Naive thymus-derived CD4-positive, alpha-beta T cell (primary cell): ENCODE results near the gene DUSP22. TPM values are rescaled to one million over a fixed set of nuclear protein-coding genes. Genes with fewer than 3 reads are reported as not detected.

Source experiments
- ATAC-seq: fragments of 150-1000 bp; cut with Tn5 transposase; 2 replicates; pipeline ENCODE4 v1.10.0; 2021; ENCODE audit warnings: mild to moderate bottlenecking, moderate library complexity
- CTCF ChIA-PET: fragments of 350-600 bp; sonication (Branson Sonifier 250); formaldehyde crosslinking; loops from one replicate; lab custom pipeline; 2021; ENCODE audit warnings: antibody characterized with exemption; lab: Charles Lee
- POLR2A ChIA-PET: fragments of 350-600 bp; sonication (Branson Sonifier 250); formaldehyde crosslinking; loops from one replicate; lab custom pipeline; 2021; ENCODE audit warnings: antibody characterized with exemption, inconsistent platforms; lab: Charles Lee
- DNase-seq, 9 donors: peaks; one replicate each; pipeline versions ENCODE4 v3.0.0 to v3.0.0-alpha.2; 2020 to 2022; ENCODE audit warnings: mixed read lengths in 1 of 9
- H3K27ac ChIP-seq: one replicate; pipeline ENCODE4 v1.7.0; 2013; ENCODE audit warnings: mild to moderate bottlenecking, low read depth, low read length, moderate library complexity
- H3K27me3 ChIP-seq, 2 donors: one replicate each; pipeline ENCODE4 v1.7.0; 2013; ENCODE audit warnings: low read length in 2 of 2, mild to moderate bottlenecking in 2 of 2, moderate library complexity in 2 of 2; ENCODE audit not compliant: control insufficient read depth in 2 of 2, insufficient read depth in 2 of 2
- H3K36me3 ChIP-seq, 3 experiments: 1 replicate in 2 of 3; 2 replicates in 1 of 3; pipeline ENCODE4 v1.7.0; 2013; ENCODE audit warnings: low read length in 3 of 3, mild to moderate bottlenecking in 3 of 3, moderate library complexity in 1 of 3; ENCODE audit not compliant: insufficient read depth in 3 of 3, control insufficient read depth in 2 of 3
- H3K4me1 ChIP-seq, 2 donors: one replicate each; pipeline ENCODE4 v1.7.0; 2013; ENCODE audit warnings: low read length in 2 of 2, mild to moderate bottlenecking in 2 of 2, moderate library complexity in 1 of 2; ENCODE audit not compliant: control insufficient read depth in 2 of 2, insufficient read depth in 2 of 2
- H3K4me3 ChIP-seq: 2 replicates; pipeline ENCODE4 v1.7.0; 2013; ENCODE audit warnings: mild to moderate bottlenecking, low read length
- H3K9me3 ChIP-seq, 3 experiments: 1 replicate in 2 of 3; 2 replicates in 1 of 3; pipeline ENCODE4 v1.7.0; 2013; ENCODE audit warnings: low read length in 3 of 3; ENCODE audit not compliant: control insufficient read depth in 2 of 3
- H3K27ac Mint-ChIP-seq, 9 donors: one replicate each; pipeline ENCODE4 v1.8.0; 2020 to 2022; ENCODE audit warnings: mixed read lengths in 9 of 9, mild to moderate bottlenecking in 8 of 9, moderate library complexity in 5 of 9, inconsistent platforms in 2 of 9
- H3K27me3 Mint-ChIP-seq, 5 donors: one replicate each; pipeline ENCODE4 v1.8.0; 2021 to 2022; ENCODE audit warnings: mixed read lengths in 5 of 5, mild to moderate bottlenecking in 1 of 5
- H3K36me3 Mint-ChIP-seq, 5 donors: one replicate each; pipeline ENCODE4 v1.8.0; 2020 to 2022; ENCODE audit warnings: mixed read lengths in 5 of 5, mild to moderate bottlenecking in 3 of 5, inconsistent platforms in 1 of 5
- H3K4me1 Mint-ChIP-seq, 7 donors: one replicate each; pipeline ENCODE4 v1.8.0; 2020 to 2022; ENCODE audit warnings: mixed read lengths in 7 of 7, mild to moderate bottlenecking in 3 of 7, inconsistent platforms in 1 of 7
- H3K4me3 Mint-ChIP-seq, 10 donors: one replicate each; pipeline ENCODE4 v1.8.0; 2020 to 2022; ENCODE audit warnings: mild to moderate bottlenecking in 10 of 10, mixed read lengths in 10 of 10, moderate library complexity in 6 of 10, inconsistent platforms in 2 of 10
- H3K9me3 Mint-ChIP-seq, 11 donors: one replicate each; pipeline ENCODE4 v1.8.0; 2020 to 2022; ENCODE audit warnings: mixed read lengths in 11 of 11, mild to moderate bottlenecking in 4 of 11, inconsistent platforms in 1 of 11, moderate library complexity in 1 of 11
- intact Hi-C, 2 donors: fragments of 100-400 bp; cut with micrococcal nuclease; formaldehyde crosslinking; loops; one replicate each; pipeline ENCODE4 v1.15.1; 2023
- polyA plus RNA-seq, 2 donors: library from polyadenylated mRNA; unstranded; fragments of 300-500 nt; fragmentation: Illumina TruSeq; gene quantifications; one replicate each; pipeline ENCODE4 v1.2.3, GENCODE V29; 2021
- total RNA-seq, 6 experiments: library from RNA in 5 of 6; stranded (reverse) in 5 of 6; gene quantifications; 1 replicate in 5 of 6; 2 replicates in 1 of 6; pipeline ENCODE4 v1.2.3 and lab custom pipeline; 2021 to 2026

Gene DUSP22
- total and polyA plus RNA-seq, 7 experiments from 2014 or later, result 24.8 to 57.2 (median 36.6) TPM

DNA sequence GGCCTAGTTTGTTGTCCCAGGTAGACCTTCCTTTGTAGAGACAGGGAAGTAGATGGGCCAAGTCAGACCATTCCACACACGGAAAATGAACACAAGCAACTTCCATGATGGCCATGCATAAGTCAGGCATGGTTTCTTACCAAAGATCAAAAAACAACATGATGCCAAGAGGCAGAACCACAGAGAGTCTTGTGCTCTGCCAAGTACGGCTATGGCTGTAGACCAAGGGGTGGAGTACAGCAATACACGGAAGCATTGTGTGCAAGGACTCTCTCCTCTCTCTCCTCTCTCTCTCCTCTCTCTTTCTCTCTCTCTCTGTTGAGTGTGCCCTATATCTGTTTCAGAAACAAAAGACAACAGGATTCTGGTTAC is 4.8 kb upstream of the DUSP22 start:
- no peak overlapping the region for H3K4me3 ChIP-seq
- CTCF ChIA-PET, result no interaction called here
- peaks cover 6 to 7% of the 10 kb centered on the region in 2 donors for H3K4me1 ChIP-seq

DNA sequence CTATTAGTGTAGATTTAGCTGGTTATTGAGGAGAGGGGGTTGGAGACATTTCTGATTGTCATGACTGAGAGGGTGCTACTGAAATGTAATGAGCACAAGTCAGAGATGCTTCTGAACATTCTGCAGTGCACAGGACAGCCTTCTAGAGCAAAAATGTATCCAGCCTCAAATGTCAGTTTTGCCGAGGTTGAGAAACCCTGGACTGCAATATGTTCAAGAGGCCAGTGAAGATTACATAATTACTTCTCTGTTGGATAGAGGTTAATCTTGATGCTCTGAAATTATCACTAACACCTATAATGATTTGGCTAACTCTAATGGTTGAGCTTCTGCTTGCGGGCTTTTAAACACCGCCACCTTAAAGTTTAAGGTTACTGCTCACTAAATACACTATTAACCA is 3.4 kb upstream of the DUSP22 start:
- intact Hi-C loops, result no loop called here
- H3K27ac Mint-ChIP-seq, result peak overlapping the region in 1 of 9 donors; percentile 41

More for the DNA sequence above, 4.8 kb upstream of the DUSP22 start:
- Histone ChIP-seq H3K27ac (no peak overlapping the region), H3K36me3 (no peaks in the 10 kb centered on the region), H3K27me3 (no peaks in the 10 kb centered on the region), H3K9me3 (no peaks in the 10 kb centered on the region)
- Mint-ChIP-seq H3K4me1 (peaks cover 6 to 62% (median 54%) of the 10 kb centered on the region in 7 donors), H3K36me3 (peaks cover 0 to 5% (median 2%) of the 10 kb centered on the region in 5 donors), H3K27me3 (peaks cover 0 to 4% (median 0%) of the 10 kb centered on the region in 5 donors), H3K4me3 (no peak overlapping the region), H3K27ac (peak overlapping the region in 4 of 9 donors; percentile 10 to 52 (median 42)), H3K9me3 (peaks cover 0 to 3% (median 0%) of the 10 kb centered on the region in 11 donors)
- intact Hi-C loops, result no loop called here
- DNase-seq (no peak), ATAC-seq (no peak)
- POLR2A ChIA-PET, result interaction anchor here (1.0 kb wide), 1 partner anchor 9 kb away, joined by 3 read pairs; no protein-coding TSS in a partner anchor

DNA sequence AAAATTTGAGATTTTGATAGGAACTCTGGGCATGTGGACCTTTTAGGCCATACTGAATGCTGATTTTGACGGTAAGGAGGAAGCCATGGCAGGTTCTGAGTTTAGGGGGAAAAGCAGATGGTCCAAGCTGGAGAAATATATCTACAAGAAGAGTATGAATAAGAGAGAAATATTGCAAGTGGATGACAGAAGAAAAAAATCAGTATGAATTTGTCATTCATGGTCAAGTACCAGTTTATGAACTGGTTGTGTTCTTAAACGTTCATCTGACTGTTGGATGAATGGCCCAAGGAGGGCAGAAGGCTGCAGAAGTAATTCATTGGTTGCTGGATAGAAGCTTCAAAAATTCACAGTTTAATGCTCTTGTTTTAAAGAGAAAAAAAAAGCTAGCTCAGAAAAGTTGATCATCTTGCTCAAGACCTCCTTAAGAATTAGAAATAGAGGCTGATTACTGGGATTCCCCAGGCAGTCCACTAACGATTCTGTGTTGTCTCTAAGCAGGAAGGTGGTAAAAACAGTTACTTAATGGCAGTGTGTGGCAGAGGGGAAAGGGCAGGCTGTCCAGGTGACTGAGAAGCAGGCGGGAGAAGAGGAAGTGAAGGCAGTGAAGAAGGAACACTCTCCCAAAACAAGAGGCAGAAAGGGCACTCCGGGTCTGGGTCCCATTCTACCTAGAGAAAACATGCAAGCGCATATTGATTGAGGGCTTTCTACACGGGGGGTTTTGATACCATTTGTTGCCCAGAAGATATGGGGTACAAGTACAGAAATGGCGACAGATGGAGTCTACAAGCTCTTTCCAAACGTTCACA is 2.0 kb upstream of the DUSP22 start:
- intact Hi-C loops, result loop anchor here (2.0 to 10.0 kb wide), 4 partner anchors 38 to 404 kb away; partner anchors contain the start of gene EXOC2 (in 2 of the 2)
- Histone ChIP-seq H3K27me3 (no peaks in the 10 kb centered on the region), H3K4me3 (no peak overlapping the region), H3K9me3 (no peaks in the 10 kb centered on the region), H3K4me1 (peaks cover 7 to 14% of the 10 kb centered on the region in 2 donors), H3K27ac (no peak overlapping the region), H3K36me3 (no peaks in the 10 kb centered on the region)
- ChIA-PET POLR2A (interaction anchor here (0.7 to 1.0 kb wide), 4 partner anchors 18 to 97 kb away, joined by 3 to 4 read pairs (median 3); no protein-coding TSS in a partner anchor), CTCF (no interaction called here)
- ATAC-seq (no peak), DNase-seq (no peak)
- H3K4me3 Mint-ChIP-seq, result peak overlapping the region; percentile 43 to 92 (median 71)
- H3K36me3 Mint-ChIP-seq, result peaks cover 0 to 5% (median 0%) of the 10 kb centered on the region in 5 donors
- H3K27me3 Mint-ChIP-seq, result no peaks in the 10 kb centered on the region
- H3K27ac Mint-ChIP-seq, result peak overlapping the region; percentile 28 to 94 (median 74)
- peaks cover 22 to 67% (median 55%) of the 10 kb centered on the region in 7 donors for H3K4me1 Mint-ChIP-seq
- peaks cover 0 to 7% (median 0%) of the 10 kb centered on the region in 11 donors for H3K9me3 Mint-ChIP-seq

More for the DNA sequence above, 3.4 kb upstream of the DUSP22 start:
- no peaks in the 10 kb centered on the region for H3K36me3 ChIP-seq
- ChIA-PET CTCF (no interaction called here), POLR2A (no interaction called here)
- DNase-seq (no peak), ATAC-seq (no peak)
- H3K4me1 ChIP-seq, result peaks cover 7 to 14% of the 10 kb centered on the region in 2 donors
- no peak overlapping the region for H3K27ac ChIP-seq
- H3K9me3 Mint-ChIP-seq, result peaks cover 0 to 5% (median 0%) of the 10 kb centered on the region in 11 donors
- H3K9me3 ChIP-seq, result no peaks in the 10 kb centered on the region
- no peaks in the 10 kb centered on the region for H3K27me3 ChIP-seq
- no peak overlapping the region for H3K4me3 Mint-ChIP-seq
- H3K4me3 ChIP-seq, result no peak overlapping the region
- H3K36me3 Mint-ChIP-seq, result peaks cover 0 to 4% (median 0%) of the 10 kb centered on the region in 5 donors
- H3K4me1 Mint-ChIP-seq, result peaks cover 13 to 68% (median 57%) of the 10 kb centered on the region in 7 donors
- no peaks in the 10 kb centered on the region for H3K27me3 Mint-ChIP-seq

DNA sequence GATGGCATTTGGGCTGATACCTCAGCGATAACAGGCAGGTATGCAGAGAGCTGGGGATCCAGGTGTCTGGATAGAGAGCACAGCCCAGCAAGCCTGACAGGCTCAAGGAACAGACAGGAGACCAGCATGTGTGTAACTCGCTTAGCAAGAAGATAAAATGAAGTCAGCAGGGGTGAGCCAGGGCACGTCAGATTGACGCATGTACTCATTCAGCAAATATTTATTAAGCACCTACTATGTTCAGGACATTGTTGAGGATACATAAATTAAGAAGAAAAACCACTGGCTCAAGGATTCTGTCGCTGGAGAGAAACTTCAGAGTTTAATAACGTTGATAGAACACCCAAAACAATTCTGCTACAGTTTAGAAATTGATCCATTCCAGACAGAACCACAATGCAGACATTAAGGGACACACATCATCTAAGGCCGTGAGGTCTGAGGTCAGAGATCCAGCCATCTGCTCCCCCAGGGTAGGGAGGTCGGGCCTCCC is 1.0 kb upstream of the DUSP22 start:
- CTCF ChIA-PET, result no interaction called here
- no peaks in the 10 kb centered on the region for H3K27me3 Mint-ChIP-seq

DNA sequence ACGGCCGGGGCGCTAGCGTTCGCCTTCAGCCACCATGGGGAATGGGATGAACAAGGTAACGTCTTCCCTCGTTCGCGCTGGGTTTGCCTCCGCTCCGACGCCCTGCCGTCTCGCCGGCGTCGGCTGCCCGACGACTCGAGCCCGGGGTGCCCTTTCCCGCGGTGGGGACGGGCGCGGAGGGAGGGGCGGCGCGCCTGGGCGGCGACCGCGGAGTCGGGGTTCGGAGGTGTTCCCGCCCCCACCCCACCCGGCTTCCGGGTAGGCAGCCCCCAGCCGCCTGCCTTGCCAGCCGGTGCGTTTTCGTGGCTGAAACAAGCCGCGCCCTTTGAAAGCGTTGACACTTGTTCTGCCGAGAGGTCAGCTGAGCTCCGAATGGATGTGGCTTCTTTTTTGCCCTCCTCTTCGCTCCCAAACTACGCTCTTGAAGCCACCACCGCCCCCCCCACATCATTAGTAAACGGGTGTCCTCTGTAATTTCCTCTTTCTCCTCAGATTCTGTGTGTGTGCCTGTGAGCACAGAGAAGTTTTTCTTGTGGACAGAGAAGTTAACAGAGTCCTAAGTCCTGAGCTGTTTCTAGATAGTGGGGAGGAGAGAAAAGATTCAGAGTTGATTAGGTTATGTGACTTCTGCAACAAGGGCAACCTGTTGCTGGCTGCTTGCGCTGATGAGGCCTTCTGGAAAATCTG is 362 bp downstream of the DUSP22 start:
- Histone ChIP-seq H3K27ac (peak overlapping the region; percentile 82), H3K4me3 (peak overlapping the region; percentile 63), H3K9me3 (no peaks in the 10 kb centered on the region), H3K36me3 (no peaks in the 10 kb centered on the region), H3K27me3 (no peaks in the 10 kb centered on the region), H3K4me1 (peaks cover 12 to 26% of the 10 kb centered on the region in 2 donors)
- H3K27me3 Mint-ChIP-seq, result no peaks in the 10 kb centered on the region
- intact Hi-C loops, result loop anchor here (1.0 to 10.0 kb wide), 15 partner anchors 40 to 418 kb away; partner anchors contain the start of genes EXOC2 (in 1 of the 2) and IRF4 (in 1 of the 2)
- peaks cover 0 to 7% (median 0%) of the 10 kb centered on the region in 11 donors for H3K9me3 Mint-ChIP-seq
- peak overlapping the region; percentile 86 to 98 (median 94) for H3K27ac Mint-ChIP-seq
- peak overlapping the region; percentile 85 to 97 (median 92) for H3K4me3 Mint-ChIP-seq
- ATAC-seq (peak; percentile 65), DNase-seq (peak; percentile 64 to 80 (median 76))
- peaks cover 0 to 2% (median 0%) of the 10 kb centered on the region in 5 donors for H3K36me3 Mint-ChIP-seq
- peaks cover 28 to 71% (median 47%) of the 10 kb centered on the region in 7 donors for H3K4me1 Mint-ChIP-seq
- ChIA-PET CTCF (no interaction called here), POLR2A (interaction anchor here (0.6 to 1.9 kb wide), 9 partner anchors 8 to 222 kb away, joined by 3 to 7 read pairs (median 3); partner anchors contain the start of gene IRF4)

More for the DNA sequence above, 1.0 kb upstream of the DUSP22 start:
- H3K4me1 Mint-ChIP-seq, result peaks cover 24 to 62% (median 51%) of the 10 kb centered on the region in 7 donors
- Histone ChIP-seq H3K27ac (peak overlapping the region; percentile 82), H3K27me3 (no peaks in the 10 kb centered on the region), H3K4me3 (peak overlapping the region; percentile 63), H3K9me3 (no peaks in the 10 kb centered on the region), H3K36me3 (no peaks in the 10 kb centered on the region), H3K4me1 (peaks cover 7 to 20% of the 10 kb centered on the region in 2 donors)
- intact Hi-C loops, result loop anchor here (1.0 to 10.0 kb wide), 5 partner anchors 39 to 404 kb away; partner anchors contain the start of gene EXOC2 (in 2 of the 2)
- peak overlapping the region; percentile 85 to 94 (median 88) for H3K27ac Mint-ChIP-seq
- DNase-seq (no peak), ATAC-seq (no peak)
- H3K4me3 Mint-ChIP-seq, result peak overlapping the region; percentile 75 to 92 (median 84)
- H3K9me3 Mint-ChIP-seq, result peaks cover 0 to 7% (median 0%) of the 10 kb centered on the region in 11 donors
- POLR2A ChIA-PET, result interaction anchor here (0.7 to 1.0 kb wide), 2 partner anchors 33 to 98 kb away, joined by 3 read pairs; no protein-coding TSS in a partner anchor
- peaks cover 0 to 4% (median 0%) of the 10 kb centered on the region in 5 donors for H3K36me3 Mint-ChIP-seq
